NCI-H82 treated with DMSO at 0.1 percent for 48 hours (cell line): Measurements from ENCODE around the gene FNDC10.
A peak's percentile ranks its signal among the peaks of the same experiment; 100 is the strongest.
"Not testable (repeated sequence)": the region's sequence is repeated elsewhere in the genome, so short reads cannot be mapped to it uniquely, and the experiment has no call there.

Experiments used
- DNase-seq: peaks from one replicate; lab custom pipeline; 2025; ENCODE audit not compliant: unreplicated experiment; lab: John Stamatoyannopoulos, UW

Gene FNDC10

DNA sequence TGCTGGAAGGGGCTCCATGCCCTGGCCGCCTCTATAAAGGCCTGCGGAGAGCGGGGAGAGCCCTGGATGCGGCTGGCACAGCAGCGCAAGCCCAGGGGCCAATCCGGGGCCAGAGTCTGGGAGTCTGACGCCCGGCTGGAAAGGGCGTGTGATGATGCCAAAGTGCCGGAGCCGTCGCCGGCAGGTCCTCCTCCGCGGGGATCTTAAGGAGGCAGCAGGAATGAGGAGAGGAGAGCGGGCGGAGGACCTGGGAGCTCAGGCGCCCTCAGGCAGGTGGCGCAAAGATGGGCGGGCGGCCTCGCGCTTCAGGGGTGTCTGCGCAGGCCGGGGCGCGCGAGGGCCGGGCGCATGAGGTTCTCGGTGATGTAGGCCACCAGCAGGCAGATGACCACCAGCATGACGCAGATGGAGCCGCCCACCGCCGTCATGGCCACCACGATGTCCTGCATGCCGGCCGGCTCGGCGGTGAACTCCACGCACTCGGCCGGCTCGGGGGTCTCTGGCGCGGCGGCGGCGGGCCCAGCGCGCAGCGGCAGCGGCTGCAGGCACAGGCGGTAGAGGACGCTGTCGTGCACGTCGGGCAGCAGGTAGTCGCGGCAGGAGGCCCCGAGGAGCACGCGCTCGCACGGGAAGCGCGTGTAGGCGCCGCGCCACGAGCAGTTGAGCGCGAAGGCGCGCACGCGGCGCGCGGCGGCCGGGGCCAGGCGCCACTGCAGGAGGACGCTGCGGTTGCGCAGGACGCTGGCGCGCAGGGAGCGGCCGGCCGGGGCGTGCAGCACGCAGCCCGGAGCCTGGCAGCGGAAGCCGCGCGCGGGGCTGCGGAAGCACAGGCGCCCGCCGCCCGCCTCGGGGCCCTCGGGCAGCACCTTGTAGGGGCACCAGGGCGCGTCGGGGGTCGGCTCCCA, 653 bp downstream of the FNDC10 start:
- no peak for DNase-seq

DNA sequence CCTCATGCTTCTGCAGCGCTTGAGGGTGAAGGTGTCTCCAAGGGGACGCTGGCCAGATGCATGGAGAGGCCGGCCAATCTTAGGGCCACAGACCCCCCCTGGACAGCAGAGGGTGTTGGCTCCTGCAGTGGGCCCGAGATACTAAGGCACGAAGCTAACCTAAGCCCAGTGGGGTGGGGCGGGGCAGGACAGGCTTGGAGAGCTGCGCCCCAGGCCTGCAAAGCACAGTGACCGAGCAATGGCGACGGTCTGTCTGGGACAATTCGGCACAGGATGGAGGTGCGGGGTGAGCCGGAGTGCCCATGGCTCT, 1.3 kb downstream of the FNDC10 start:
- DNase-seq, result no peak

DNA sequence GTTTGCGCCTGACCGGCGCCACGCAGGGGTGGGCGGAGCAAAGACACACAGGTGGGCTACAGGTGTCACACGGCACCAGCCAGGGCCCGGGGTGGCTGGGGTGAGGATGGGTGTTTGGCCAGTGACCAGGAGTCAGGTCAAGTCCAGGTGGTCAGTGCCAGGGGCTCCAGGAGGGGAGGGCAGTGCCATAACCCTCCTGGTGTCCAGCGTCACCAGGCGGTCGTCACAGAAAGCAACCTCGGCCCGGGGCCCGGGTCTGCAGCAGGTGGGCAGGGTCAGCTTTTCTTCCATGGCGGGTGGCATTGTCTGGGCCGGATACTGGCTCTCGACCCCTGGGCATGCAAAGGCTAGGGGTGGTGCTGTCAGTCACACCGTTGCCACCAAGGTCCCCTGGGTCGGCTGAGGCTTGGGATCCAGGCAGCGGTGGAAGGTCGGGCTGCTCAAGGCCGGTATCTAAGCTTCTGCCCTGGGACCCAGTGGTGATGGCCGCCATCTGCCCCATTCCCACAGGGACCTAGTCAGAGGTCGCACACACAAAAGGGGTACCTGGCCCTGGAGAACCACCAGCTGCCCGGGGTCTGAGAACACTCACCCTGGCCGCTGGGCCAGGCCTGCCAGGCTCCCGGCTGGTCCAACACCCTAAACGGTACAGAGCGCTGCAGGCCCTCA, 1.8 kb downstream of the FNDC10 start:
- DNase-seq, result no peak

DNA sequence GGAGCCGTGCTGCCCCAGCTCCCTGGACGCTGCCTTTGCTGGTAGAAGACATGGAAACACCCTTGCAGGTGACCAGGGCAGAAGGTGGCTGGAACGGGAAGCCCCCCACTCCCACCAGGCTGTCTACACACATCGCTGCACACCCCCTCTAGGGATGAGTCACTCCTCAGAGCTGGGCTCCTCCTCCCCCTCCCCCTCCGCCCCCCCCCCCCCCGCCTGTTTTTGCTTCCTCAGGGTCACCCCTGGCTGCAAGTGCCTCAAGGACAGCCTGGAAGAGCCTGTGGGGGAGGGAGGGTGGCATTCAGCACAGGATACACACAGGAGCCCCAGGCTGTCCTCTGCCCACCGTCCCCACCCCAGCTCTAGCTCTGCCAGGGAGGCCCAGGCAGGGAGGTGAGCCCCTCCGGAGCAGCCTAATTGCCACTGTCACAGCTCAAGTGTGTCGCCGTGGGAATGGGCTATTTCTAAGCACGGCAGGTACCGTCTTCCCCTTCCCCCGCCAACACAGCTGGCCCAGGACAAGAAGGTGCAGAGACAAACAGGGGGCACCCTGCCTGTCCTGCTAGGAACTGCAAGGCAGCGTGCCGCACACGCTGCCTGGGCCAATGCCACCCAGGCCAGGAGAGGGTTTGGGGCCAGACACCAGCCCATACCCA, 2.5 kb downstream of the FNDC10 start:
- DNase-seq, result no peak

DNA sequence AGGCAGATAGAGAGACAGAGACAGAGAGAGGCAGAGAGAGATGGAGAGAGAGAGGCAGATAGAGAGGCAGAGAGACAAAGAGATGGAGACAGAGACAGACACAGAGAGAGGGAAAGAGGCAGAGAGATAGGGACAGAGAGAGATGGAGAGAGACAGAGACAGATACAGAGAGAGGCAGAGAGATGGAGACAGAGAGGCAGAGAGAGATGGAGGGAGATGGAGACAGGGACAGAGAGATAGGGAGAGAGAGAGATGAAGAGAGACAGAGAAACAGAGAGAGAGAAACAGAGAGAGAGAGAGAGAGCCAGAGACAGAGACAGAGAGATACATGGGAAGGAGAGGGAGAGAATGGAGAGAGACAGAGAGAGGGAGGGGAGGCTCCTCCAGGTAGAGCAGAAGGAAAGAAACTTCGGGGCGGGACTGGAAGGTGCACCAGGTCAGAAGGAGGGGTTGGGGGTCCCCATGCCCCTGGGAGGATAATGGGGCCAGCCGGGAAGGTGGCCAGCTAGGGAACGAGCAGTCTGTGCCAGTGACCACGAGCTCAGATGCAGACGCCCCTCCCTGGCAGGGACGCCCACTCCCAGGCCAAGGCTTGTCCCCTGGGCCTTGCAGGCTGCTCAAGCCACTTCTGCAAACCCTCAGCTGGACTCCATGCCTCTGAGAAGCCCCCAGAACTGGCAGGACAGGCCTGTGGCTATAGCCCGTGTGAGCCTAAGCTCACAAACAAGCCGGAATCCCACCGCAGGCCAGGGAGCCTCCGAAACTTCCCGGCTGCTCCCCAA, 3.3 kb downstream of the FNDC10 start:
- DNase-seq, result no peak

DNA sequence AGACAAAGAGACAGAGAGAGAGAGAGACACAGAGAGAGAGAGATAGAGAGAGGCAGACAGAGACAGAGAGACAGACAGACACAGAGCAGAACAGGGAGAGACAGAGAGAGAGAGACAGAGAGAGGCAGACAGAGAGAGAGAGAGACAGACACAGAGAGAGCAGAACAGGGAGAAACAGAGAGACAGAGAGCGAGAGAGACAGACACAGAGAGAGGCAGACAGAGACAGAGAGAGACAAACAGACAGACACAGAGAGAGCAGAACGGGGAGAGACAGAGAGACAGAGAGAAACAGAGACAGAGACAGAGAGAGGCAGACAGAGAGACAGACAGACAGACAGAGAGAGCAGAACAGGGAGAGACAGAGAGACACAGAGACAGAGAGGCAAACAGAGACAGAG, 4.6 kb downstream of the FNDC10 start:
- not testable (repeated sequence) for DNase-seq

DNA sequence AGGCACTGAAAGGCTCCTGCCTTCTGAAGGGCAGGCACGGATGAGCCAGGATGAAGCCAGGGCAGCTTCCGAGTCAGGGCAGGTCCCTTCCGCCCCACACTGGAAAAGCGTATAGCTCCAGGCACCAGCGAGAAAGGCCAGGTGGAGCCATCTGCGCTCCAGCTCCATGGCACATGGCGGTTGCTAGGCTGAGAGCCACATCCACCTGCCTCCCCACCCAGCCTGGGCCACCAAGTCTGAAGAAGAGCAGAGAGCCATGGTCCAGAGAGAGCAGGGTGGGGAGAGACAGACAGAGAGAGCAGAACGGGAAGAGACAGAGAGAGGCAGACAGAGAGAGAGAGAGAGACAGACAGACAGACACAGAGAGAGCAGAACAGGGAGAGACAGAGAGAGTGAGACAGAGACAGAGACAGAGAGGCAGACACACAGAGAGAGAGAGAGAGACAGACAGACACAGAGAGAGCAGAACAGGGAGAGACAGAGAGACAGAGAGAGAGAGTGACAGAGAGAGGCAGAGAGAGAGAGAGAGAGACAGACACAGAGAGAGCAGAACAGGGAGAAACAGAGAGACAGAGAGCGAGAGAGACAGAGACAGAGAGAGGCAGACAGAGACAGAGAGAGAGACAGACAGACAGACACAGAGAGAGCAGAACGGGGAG, 5.2 kb downstream of the FNDC10 start:
- no peak for DNase-seq

DNA sequence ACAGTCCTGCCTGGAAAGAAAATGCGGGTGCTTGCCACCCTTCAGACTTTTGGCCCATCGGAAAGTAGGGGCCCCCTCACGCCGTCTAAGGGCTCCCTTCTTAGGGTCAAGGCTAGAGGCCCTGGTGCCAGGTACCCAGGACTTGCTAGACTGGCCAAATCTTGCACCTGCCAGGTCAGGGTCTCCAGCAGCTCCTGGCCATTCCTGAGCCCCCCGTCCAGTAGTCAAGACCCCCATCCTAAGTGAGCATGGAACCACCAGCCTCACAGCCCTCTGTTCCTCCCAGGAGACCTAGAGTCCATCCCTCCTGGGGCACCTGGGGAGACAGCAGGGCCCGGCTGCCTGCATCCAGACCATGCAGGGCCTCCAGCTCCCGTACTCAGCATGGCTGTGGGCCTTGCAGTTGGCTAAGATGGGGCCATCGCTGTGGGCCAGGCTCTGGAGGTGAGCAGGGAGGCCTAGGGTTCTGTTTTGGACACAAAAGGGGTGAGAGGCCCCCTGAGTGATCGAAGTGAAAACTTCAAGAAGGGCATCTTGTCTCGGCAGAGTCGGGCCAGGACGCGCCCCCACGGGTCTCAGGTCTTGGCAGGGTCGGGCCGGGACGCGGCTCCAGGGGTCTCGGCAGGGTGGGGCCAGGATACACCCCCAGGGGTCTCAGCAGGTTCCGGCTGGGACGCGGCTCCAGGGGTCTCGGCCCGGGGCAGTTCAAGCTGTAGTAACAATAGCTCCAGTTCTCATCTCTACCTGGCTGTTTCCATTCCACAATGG, 5.9 kb downstream of the FNDC10 start:
- DNase-seq, result no peak

DNA sequence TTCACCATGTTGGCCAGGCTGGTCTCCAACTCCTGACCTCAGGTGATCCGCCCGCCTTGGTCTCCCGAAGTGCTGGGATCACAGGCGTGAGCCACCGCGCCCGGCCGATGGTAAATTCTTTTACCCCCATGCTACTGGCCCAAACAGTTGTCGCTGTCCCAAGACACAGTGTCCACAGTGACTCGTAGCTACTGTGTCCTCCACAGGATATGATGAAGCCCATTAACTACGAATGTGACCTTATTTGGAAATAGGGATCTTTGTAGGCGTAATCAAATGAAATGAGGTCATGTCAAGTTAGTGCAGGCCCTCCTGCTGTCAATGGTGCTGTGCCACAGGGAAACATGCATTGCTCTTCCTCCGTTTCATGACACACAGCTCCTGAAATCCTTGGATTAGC, 8.5 kb downstream of the FNDC10 start:
- DNase-seq, result no peak

DNA sequence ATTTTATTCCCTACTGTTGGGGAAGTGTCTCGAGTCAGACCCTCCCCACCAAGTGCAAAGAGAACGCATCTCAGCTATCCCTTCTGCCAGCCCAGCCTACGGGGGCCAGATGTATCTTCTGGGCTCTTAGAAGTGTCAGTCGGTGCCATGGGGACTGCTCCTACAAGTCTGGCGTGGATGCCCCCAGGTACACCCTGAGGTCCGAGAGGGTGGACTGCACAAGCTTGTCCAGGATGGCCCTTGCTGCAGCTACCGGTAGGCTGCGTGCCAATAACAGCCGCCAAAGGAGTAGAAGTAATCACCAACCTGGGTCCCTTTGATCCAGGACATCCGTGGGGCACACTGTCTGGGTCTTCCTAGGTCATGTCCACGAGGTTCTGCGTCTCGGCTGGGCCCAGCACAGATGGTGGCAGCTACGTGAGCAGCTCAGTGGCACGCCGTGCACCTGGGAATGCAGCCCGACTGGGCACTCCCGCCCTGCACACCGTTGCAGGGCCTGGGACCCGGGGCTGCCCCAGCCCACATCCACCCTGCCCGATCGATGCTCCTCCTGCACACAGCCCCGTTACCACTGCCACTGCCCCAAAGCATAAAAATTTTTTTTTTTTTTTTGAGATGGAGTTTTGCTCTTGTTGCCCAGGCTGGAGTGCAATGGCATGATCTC, 16.5 kb downstream of the FNDC10 start:
- no peak for DNase-seq

DNA sequence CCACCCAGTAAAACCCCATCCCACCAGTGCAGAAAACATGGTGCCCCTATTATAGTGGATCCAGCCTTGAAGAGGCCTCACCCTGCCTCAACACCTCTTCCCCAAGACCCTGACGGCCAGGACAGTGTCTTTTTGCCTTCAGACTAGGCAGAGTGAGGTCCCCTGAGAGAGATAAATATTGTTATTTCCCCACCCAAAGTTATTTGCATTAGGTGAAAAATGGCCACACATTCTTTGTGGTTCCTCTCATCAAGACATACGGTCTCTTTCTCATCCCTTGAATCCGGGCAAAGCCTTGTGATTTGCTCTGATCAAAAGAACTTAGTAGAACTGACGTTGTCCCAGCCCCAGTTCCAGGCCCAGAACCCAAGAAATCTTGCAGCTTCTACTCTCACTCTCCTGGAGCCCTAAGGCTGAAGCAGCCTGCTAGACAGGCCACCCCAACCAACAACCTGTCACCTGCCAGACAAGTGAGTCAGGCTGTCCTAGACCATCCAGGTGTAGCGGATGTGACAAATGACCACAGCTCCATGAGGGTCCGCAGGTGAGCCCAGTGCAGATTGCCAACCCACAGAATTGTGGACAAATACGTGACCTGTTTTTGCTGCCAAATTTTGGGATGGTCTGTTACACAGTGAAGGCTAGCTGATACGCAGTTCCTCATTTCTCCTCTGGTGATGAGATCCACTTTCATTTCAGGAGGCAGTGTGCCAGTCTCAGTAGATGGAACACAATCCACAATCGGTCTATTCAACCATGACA, 17.2 kb downstream of the FNDC10 start:
- DNase-seq, result no peak

DNA sequence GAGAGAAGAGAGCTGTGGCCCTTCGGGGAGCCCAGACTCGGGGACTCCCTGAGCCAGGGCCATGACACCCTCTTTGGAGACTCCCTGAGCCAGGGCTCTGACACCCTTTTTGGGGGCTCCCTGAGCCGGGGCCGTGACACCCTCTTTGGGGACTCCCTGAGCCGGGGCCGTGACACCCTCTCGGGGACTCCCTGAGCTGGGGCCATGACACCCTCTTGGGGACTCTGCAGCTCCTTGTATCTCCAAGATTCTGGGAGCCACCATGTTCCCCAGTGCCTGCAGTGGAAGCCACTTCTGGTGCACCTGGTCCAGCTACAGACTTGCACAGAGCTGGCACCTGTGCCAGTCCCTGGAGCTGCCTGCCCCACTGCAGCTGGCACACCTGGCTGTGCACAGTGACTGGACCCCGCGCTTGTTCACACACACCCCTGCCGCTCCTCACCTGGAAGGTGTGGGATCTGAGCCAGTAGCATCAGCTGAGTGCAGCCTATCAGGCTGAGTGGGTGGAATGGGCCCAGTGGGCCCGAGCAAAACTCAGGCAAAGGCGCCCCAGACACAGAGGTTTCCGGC, 21.5 kb downstream of the FNDC10 start:
- no peak for DNase-seq

DNA sequence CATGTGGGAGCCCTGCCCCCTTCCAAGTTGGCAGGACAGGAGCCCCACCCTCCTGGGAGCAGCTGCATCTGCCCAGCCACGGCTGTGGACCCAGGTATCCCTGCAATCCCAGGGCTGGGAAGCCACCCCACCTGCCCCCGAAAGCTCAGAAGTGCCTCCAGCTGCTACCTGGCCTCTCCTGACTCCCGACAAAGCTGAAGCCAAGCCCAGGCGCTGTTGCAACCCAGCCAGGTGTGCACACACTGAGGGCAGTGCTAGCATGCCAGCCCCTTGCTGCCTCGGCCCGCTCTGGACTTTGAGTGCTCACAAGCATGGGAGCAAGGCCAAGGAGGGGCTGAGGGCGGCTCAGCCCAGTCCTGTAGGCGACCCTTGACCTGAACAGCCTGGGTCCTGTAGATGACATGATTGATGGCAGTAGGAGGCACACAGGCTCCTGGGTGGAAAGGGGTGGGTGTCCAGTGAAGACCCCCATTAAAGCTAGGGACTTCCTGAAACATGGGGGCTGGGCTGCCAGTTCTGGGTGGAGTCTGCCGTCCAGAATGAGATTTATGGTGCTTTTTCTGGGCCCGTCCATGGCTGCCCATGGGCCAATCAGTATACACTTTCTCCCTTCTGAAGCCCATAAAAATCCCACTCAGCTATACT, 22.4 kb downstream of the FNDC10 start:
- DNase-seq, result no peak

DNA sequence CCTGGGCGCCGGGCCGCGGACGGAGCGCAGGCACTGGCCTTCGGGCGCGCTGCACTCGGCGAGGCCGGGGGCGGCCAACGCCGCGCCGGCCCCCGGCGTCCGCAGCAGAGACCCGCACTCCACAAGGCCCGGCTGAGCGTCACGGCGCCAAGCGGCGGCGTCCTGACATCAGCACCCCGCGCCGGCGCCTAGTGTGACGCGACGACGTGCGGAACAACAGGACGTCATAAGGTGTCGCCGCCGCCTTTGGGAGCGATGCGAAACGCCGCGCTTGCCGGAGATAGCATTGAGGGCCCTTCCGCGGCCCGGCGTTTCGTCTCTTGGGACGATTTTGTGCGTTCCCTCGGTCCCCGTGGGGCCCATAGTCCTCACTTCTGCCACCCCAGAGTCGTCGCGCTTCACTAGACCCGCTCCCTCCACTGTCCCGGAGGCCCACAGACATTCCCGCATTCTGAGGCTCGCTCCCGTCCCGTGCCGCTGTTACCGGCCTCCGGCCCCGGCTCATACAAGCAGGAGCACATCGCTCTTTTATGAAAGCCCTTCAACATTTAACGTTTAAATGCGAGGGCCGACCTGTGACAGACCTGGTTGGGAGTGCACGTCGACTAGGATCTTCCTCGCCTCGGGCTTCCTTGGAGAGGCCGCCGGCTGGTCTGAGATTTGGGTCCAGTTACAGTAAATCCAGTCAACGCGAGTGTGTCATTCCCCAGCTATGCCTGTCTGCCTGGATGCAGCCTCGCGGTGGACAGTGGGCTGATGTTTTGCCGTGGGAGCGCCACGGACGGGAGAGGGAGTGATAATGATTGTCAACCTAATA, 25.0 kb downstream of the FNDC10 start, which contains the start of gene SSU72:
TSS of gene SSU72 (minus strand) at position 143 of the 817 bp plus-strand sequence. CDS start 306 bp downstream, outside the sequence.
- DNase-seq, result peak; percentile 76

DNA sequence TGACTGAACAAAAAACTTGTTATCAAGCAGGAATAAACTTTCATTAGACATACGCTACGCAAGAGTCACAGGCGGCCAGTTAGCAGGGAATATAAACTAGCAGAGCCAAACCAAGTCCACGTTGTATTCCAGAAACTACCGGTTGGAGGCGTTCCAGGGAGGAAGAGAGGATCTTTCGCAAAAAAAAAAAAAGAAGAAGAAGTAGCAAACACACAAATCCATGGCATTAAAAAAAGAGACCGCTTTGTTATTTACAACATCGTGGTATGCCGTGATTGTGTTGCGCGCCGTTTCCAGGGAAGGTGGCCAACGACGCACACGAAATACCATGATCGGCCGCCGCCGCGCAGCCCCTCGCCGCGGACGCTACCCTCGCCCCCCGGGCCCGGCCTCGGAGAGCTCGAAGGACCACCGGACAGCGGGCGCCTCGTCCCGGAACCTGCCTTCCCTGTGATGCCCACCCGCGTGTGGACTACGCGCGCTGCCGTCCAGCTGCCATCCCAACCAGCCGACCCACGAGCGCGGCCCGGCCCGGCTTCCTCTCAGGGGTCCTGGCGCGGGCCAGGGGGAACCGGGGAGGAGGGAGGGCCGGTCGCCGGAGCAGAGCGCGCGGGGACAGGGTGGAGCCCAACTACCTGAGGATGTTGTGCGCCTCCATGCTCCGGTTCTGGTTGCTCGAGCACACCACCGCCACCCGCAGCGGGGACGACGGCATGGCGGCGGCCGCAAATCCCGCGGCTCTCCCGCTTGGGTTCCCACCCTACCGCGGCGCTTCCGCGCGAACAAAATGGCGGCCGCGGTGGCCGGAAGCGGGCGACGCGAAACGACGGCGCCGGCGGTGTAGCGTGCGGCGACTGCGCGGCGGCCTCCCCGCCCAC, 25.9 kb downstream of the FNDC10 start:
- DNase-seq, result no peak

DNA sequence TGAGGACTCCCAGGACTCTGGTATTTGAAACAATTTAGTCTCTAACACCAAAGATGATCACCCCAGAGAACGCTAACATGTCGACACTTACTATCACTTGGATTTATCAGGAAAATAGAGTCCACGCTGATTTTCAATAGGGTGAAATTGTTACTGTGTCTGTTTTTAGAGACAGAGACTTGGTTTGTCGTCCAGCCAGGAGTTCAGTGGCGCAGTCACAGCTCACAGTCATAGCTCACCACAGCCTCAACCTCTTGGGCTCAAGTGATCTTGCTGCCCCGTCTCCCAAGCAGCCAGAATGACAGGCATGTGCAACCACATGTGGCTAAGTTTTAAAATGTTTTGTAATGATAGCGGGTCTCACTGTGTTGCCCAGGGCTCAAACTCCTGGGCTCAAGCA, 30.6 kb downstream of the FNDC10 start:
- no peak for DNase-seq
